Activated T-cell treated with anti-CD3 and anti-CD28 coated beads, Interleukin-2, amount 50 U/mL, for 72 hours (primary cell): Measurements from ENCODE around the gene RAP1A. TPM values are rescaled to one million over a fixed set of nuclear protein-coding genes. Genes with fewer than 3 reads are reported as not detected.

Experiments used
- ATAC-seq, 2 donors: fragments of 150-1000 bp; cut with Tn5 transposase; replicated peaks in 1 of 2; 2 replicates each; pipeline ENCODE4 v1.10.0; 2021; ENCODE audit warnings: moderate library complexity in 2 of 2, mild to moderate bottlenecking in 1 of 2
- DNase-seq, 2 donors: peaks; one replicate each; pipeline ENCODE4 v3.0.0; 2021 to 2022; ENCODE audit warnings: mixed read lengths in 1 of 2
- H3K27ac Mint-ChIP-seq: one replicate; pipeline ENCODE4 v1.8.0; 2022; ENCODE audit warnings: mild to moderate bottlenecking, moderate library complexity, mixed read lengths
- H3K27me3 Mint-ChIP-seq: one replicate; pipeline ENCODE4 v1.8.0; 2022; ENCODE audit warnings: low read depth, mixed read lengths
- H3K36me3 Mint-ChIP-seq, 2 donors: one replicate each; pipeline ENCODE4 v1.8.0; 2022; ENCODE audit warnings: mixed read lengths in 2 of 2, mild to moderate bottlenecking in 1 of 2; ENCODE audit not compliant: insufficient read depth in 2 of 2
- H3K4me1 Mint-ChIP-seq: one replicate; pipeline ENCODE4 v1.8.0; 2022; ENCODE audit warnings: low read depth, mixed read lengths
- H3K4me3 Mint-ChIP-seq, 2 donors: one replicate each; pipeline ENCODE4 v1.8.0; 2022; ENCODE audit warnings: mild to moderate bottlenecking in 2 of 2, mixed read lengths in 2 of 2, moderate library complexity in 2 of 2
- H3K9me3 Mint-ChIP-seq, 2 donors: one replicate each; pipeline ENCODE4 v1.8.0; 2022; ENCODE audit warnings: mixed read lengths in 2 of 2
- total RNA-seq, 2 donors: library from RNA; stranded (reverse); gene quantifications; one replicate each; pipeline ENCODE4 v1.2.3, GENCODE V29; 2022

Gene RAP1A
- 100 to 1,000 TPM; 216 TPM for total RNA-seq

- H3K4me3 Mint-ChIP-seq = peak within 1 kb of the TSS; percentile 96 to 99
- ATAC-seq (peak; percentile 76 to 79), DNase-seq (peak; percentile 93 to 95)
- H3K4me1 Mint-ChIP-seq = peaks cover 78% of the 10 kb centered on the region
- no peaks in the 10 kb centered on the region for H3K27me3 Mint-ChIP-seq
- no peaks in the 10 kb centered on the region for H3K9me3 Mint-ChIP-seq
- peaks cover 17 to 20% of the 10 kb centered on the region in 2 donors for H3K36me3 Mint-ChIP-seq
- peak within 1 kb of the TSS; percentile 90 for H3K27ac Mint-ChIP-seq
Measured at GRCh38 chr1:111619635-111620440, at the start of gene RAP1A. RAP1A (plus strand) TSS chr1:111619789; CDS start chr1:111691361, 71,572 bp downstream.

- H3K4me3 Mint-ChIP-seq = no peak overlapping the region
- no peak overlapping the region for H3K27ac Mint-ChIP-seq
- no peaks in the 10 kb centered on the region for H3K27me3 Mint-ChIP-seq
- ATAC-seq = no peak
- peaks cover 25% of the 10 kb centered on the region for H3K4me1 Mint-ChIP-seq
- no peaks in the 10 kb centered on the region for H3K9me3 Mint-ChIP-seq
- DNase-seq = no peak
- H3K36me3 Mint-ChIP-seq = no peaks in the 10 kb centered on the region
Measured at GRCh38 chr1:111569913-111570312, 49.7 kb upstream of the RAP1A start.

GRCh38 chr1:111570781-111571181 lies 48.8 kb upstream of the RAP1A start:
- H3K4me3 Mint-ChIP-seq = peak overlapping the region; percentile 20 to 39
- H3K27ac Mint-ChIP-seq = no peak overlapping the region
- H3K27me3 Mint-ChIP-seq = no peaks in the 10 kb centered on the region
- ATAC-seq (peak; percentile 80 to 86), DNase-seq (peak; percentile 41 to 44)
- H3K9me3 Mint-ChIP-seq = no peaks in the 10 kb centered on the region
- H3K4me1 Mint-ChIP-seq = peaks cover 25% of the 10 kb centered on the region
- H3K36me3 Mint-ChIP-seq = no peaks in the 10 kb centered on the region

- peaks cover 25% of the 10 kb centered on the region for H3K4me1 Mint-ChIP-seq
- no peaks in the 10 kb centered on the region for H3K9me3 Mint-ChIP-seq
- H3K27ac Mint-ChIP-seq = no peak overlapping the region
- no peak for DNase-seq
- peak in 1 of 2 donors; percentile 14 for ATAC-seq
- H3K4me3 Mint-ChIP-seq = peak overlapping the region in 1 of 2 donors; percentile 20
- H3K27me3 Mint-ChIP-seq = no peaks in the 10 kb centered on the region
- H3K36me3 Mint-ChIP-seq = no peaks in the 10 kb centered on the region
Measured at GRCh38 chr1:111571239-111571638, 48.4 kb upstream of the RAP1A start.

GRCh38 chr1:111571987-111572386 lies 47.6 kb upstream of the RAP1A start:
- Mint-ChIP-seq H3K4me3 (no peak overlapping the region), H3K9me3 (no peaks in the 10 kb centered on the region), H3K27me3 (no peaks in the 10 kb centered on the region), H3K27ac (no peak overlapping the region), H3K4me1 (peaks cover 25% of the 10 kb centered on the region), H3K36me3 (no peaks in the 10 kb centered on the region)
- no peak for DNase-seq
- no peak for ATAC-seq

- Mint-ChIP-seq H3K4me3 (no peak overlapping the region), H3K36me3 (no peaks in the 10 kb centered on the region), H3K27ac (no peak overlapping the region), H3K4me1 (peaks cover 12% of the 10 kb centered on the region), H3K9me3 (no peaks in the 10 kb centered on the region), H3K27me3 (no peaks in the 10 kb centered on the region)
- DNase-seq = no peak
- no peak for ATAC-seq
Measured at GRCh38 chr1:111576547-111576946, 43.0 kb upstream of the RAP1A start.

- Mint-ChIP-seq H3K36me3 (no peaks in the 10 kb centered on the region), H3K4me3 (no peak overlapping the region), H3K9me3 (no peaks in the 10 kb centered on the region), H3K27ac (no peak overlapping the region), H3K27me3 (no peaks in the 10 kb centered on the region), H3K4me1 (peaks cover 7% of the 10 kb centered on the region)
- DNase-seq (no peak), ATAC-seq (no peak)
Measured at GRCh38 chr1:111577814-111578213, 41.8 kb upstream of the RAP1A start.

GRCh38 chr1:111581166-111581565 lies 38.4 kb upstream of the RAP1A start:
- Mint-ChIP-seq H3K36me3 (no peaks in the 10 kb centered on the region), H3K27ac (no peak overlapping the region), H3K4me1 (peaks cover 7% of the 10 kb centered on the region), H3K9me3 (no peaks in the 10 kb centered on the region), H3K4me3 (no peak overlapping the region), H3K27me3 (no peaks in the 10 kb centered on the region)
- no peak for ATAC-seq
- no peak for DNase-seq

- ATAC-seq (no peak), DNase-seq (no peak)
- no peak overlapping the region for H3K27ac Mint-ChIP-seq
- H3K36me3 Mint-ChIP-seq = no peaks in the 10 kb centered on the region
- peaks cover 7% of the 10 kb centered on the region for H3K4me1 Mint-ChIP-seq
- H3K4me3 Mint-ChIP-seq = no peak overlapping the region
- no peaks in the 10 kb centered on the region for H3K9me3 Mint-ChIP-seq
- H3K27me3 Mint-ChIP-seq = no peaks in the 10 kb centered on the region
Measured at GRCh38 chr1:111582016-111582415, 37.6 kb upstream of the RAP1A start.

GRCh38 chr1:111582644-111583618 lies 36.7 kb upstream of the RAP1A start:
- DNase-seq (no peak), ATAC-seq (no peak)
- Mint-ChIP-seq H3K27ac (no peak overlapping the region), H3K4me3 (no peak overlapping the region), H3K4me1 (peaks cover 4% of the 10 kb centered on the region), H3K9me3 (no peaks in the 10 kb centered on the region), H3K36me3 (no peaks in the 10 kb centered on the region), H3K27me3 (no peaks in the 10 kb centered on the region)

- H3K9me3 Mint-ChIP-seq = no peaks in the 10 kb centered on the region
- ATAC-seq = peak in 1 of 2 donors; percentile 33
- no peak overlapping the region for H3K27ac Mint-ChIP-seq
- H3K27me3 Mint-ChIP-seq = no peaks in the 10 kb centered on the region
- no peaks in the 10 kb centered on the region for H3K36me3 Mint-ChIP-seq
- H3K4me1 Mint-ChIP-seq = peaks cover 5% of the 10 kb centered on the region
- DNase-seq = no peak
- H3K4me3 Mint-ChIP-seq = no peak overlapping the region
Measured at GRCh38 chr1:111585447-111586086, 34.0 kb upstream of the RAP1A start.

- Mint-ChIP-seq H3K27me3 (no peaks in the 10 kb centered on the region), H3K36me3 (no peaks in the 10 kb centered on the region), H3K4me3 (no peak overlapping the region), H3K9me3 (no peaks in the 10 kb centered on the region), H3K27ac (no peak overlapping the region), H3K4me1 (peaks cover 10% of the 10 kb centered on the region)
- DNase-seq = no peak
- ATAC-seq = peak in 1 of 2 donors; percentile 30
Measured at GRCh38 chr1:111586112-111586511, 33.5 kb upstream of the RAP1A start.
